ENCODE results near the gene ASF1A. TPM values are rescaled to one million over a fixed set of nuclear protein-coding genes. Genes with fewer than 3 reads are reported as not detected.

The ASF1A gene
- total and polyA plus RNA-seq, 2 of the 13 experiments (the other 11 are each of a cell fraction or from before 2014, with no cell fraction given): 14.5 to 49.9 TPM

- TF ChIP-seq PHF5A (CRISPR knock-in tag; IDR thresholded peaks at IDR 0.05; ENCODE audit: low read depth, unreplicated experiment) (no peak), ZNF713 (CRISPR knock-in tag; IDR thresholded peaks at IDR 0.05) (no peak), FIP1L1 (IDR thresholded peaks at IDR 0.05; ENCODE audit: borderline replicate concordance, insufficient read depth, low read depth, low read length) (no peak), ZNF609 (CRISPR knock-in tag; IDR thresholded peaks at IDR 0.05; ENCODE audit: borderline replicate concordance) (no peak), CEBPG (CRISPR knock-in tag; IDR thresholded peaks at IDR 0.05) (no peak), MIXL1 (CRISPR knock-in tag; IDR thresholded peaks at IDR 0.05) (no peak)
Observed at GRCh38 chr6:118876814-118877213, 17.1 kb upstream of the ASF1A start (continued).

GRCh38 chr6:118877806-118878205 is 16.1 kb upstream of the ASF1A start:
- intact Hi-C loops (cut with micrococcal nuclease; ENCODE audit: unreplicated experiment) (no loop called here), in situ Hi-C loops (cut with HindIII; ENCODE audit: extremely low pct_ligation_motif_present, low pct_unique_long_range_greater_than_20kb) (no loop called here)
- BruUV-seq (replicated peaks): no TSS peak
- H3K36me3 ChIP-seq (replicated peaks in 1 of 2; ENCODE audit: control insufficient read depth in 1 of 2, insufficient read depth in 2 of 2, low read length in 2 of 2): no peaks in the 10 kb centered on the region
- FAIRE-seq: no peak
- DNase-seq (ENCODE audit: low spot score): no peak
- H2AFZ ChIP-seq (ENCODE audit: low read length): no peak overlapping the region
- no peak overlapping the region for H3K4me2 ChIP-seq (ENCODE audit: low read depth, low read length)
- H3K4me3 ChIP-seq (replicated peaks in 1 of 3; ENCODE audit: insufficient read depth in 1 of 3, low read depth in 2 of 3, low read length in 3 of 3): no peak overlapping the region
- H3K27me3 ChIP-seq (ENCODE audit: control insufficient read depth in 1 of 2, insufficient read depth in 2 of 2, low read length in 2 of 2): no peaks in the 10 kb centered on the region
- 90% methylated on average over 2 of the region's 2 CpGs for whole genome bisulfite sequencing (ENCODE audit: low lambda C conversion rate)
- TF ChIP-seq ZNF577 (CRISPR knock-in tag; IDR thresholded peaks at IDR 0.05; ENCODE audit: borderline replicate concordance, low read depth) (no peak), ELF3 (CRISPR knock-in tag; IDR thresholded peaks at IDR 0.05) (no peak), PHF8 (CRISPR knock-in tag; IDR thresholded peaks at IDR 0.05) (no peak), GLMP (CRISPR knock-in tag; IDR thresholded peaks at IDR 0.05; ENCODE audit: borderline replicate concordance) (no peak), NKX3-1 (CRISPR knock-in tag; IDR thresholded peaks at IDR 0.05) (no peak), ZNF326 (CRISPR knock-in tag; IDR thresholded peaks at IDR 0.05; ENCODE audit: borderline replicate concordance) (no peak), HOXA3 (CRISPR knock-in tag; IDR thresholded peaks at IDR 0.05) (no peak)
- H3K9ac ChIP-seq (ENCODE audit: insufficient read depth, low read depth, low read length): no peak overlapping the region
- POLR2A ChIA-PET: no interaction called here
- no peak overlapping the region for H3K27ac ChIP-seq (ENCODE audit: extremely low read length, insufficient read depth, low read length)
- H3K9me3 ChIP-seq (ENCODE audit: low read length): no peaks in the 10 kb centered on the region
- CTCF ChIA-PET (ENCODE audit: low intra/inter-chr PET ratio, low total read pairs): no interaction called here
- no peak for ATAC-seq
- H4K20me1 ChIP-seq (ENCODE audit: insufficient read depth, low read length): no peaks in the 10 kb centered on the region
- 0 out of 2 replicates have a peak, but pooled peaks cover 5% of the 10 kb centered on the region for H3K4me1 ChIP-seq (ENCODE audit: insufficient read depth, low read length)
- no peaks in the 10 kb centered on the region for H3K79me2 ChIP-seq (ENCODE audit: insufficient read depth, low read length)
